GM13976 (cell line): ENCODE results near the gene LY86.

Experiments used
- DNase-seq: peaks from one replicate; pipeline ENCODE4 v3.0.0; 2012; ENCODE audit warnings: low spot score
- CTCF ChIP-seq: IDR thresholded peaks from 2 replicates; pipeline ENCODE4 v1.5.1; 2012; ENCODE audit warnings: borderline replicate concordance, mild to moderate bottlenecking; ENCODE audit not compliant: insufficient read depth; ENCODE audit errors: extremely low read depth, missing control alignments, control extremely low read depth
- in situ Hi-C: fragments of 300-500 bp; cut with MboI; formaldehyde crosslinking; loops from one replicate; pipeline ENCODE4 v1.12.0; 2022; ENCODE audit warnings: low sequenced_read_pairs, mixed read lengths, inconsistent platforms; ENCODE audit not compliant: unreplicated experiment

LY86 gene

GRCh38 chr6:6682225-6682624, 93.7 kb downstream of the LY86 start:
- TF ChIP-seq CTCF, result no peak
- no peak for DNase-seq
- in situ Hi-C loops, result loop anchor here (25.0 kb wide), 2 partner anchors 555 to 930 kb away; no protein-coding TSS in a partner anchor

GRCh38 chr6:6683969-6684833, 95.7 kb downstream of the LY86 start:
- peak; percentile 85 for DNase-seq
- in situ Hi-C loops, result loop anchor here (25.0 kb wide), 2 partner anchors 553 to 928 kb away; no protein-coding TSS in a partner anchor
- TF ChIP-seq CTCF, result no peak

- DNase-seq, result no peak
- in situ Hi-C loops, result loop anchor here (25.0 kb wide), 2 partner anchors 552 to 927 kb away; no protein-coding TSS in a partner anchor
- no peak for TF ChIP-seq CTCF
Observed at GRCh38 chr6:6685249-6686040, 96.9 kb downstream of the LY86 start.

- in situ Hi-C loops, result loop anchor here (25.0 kb wide), 2 partner anchors 551 to 926 kb away; no protein-coding TSS in a partner anchor
- TF ChIP-seq CTCF, result no peak
- DNase-seq, result no peak
Observed at GRCh38 chr6:6686176-6686575, 97.7 kb downstream of the LY86 start.

GRCh38 chr6:6686748-6687601, 98.5 kb downstream of the LY86 start:
- in situ Hi-C loops, result loop anchor here (25.0 kb wide), 2 partner anchors 550 to 925 kb away; no protein-coding TSS in a partner anchor

More at GRCh38 chr6:6686748-6687601, 98.5 kb downstream of the LY86 start:
- no peak for DNase-seq
- no peak for TF ChIP-seq CTCF
